HS-27A (cell line): Measurements from ENCODE around the gene AUTS2.
"Not testable (repeated sequence)": the region's sequence is repeated elsewhere in the genome, so short reads cannot be mapped to it uniquely, and the experiment has no call there.

Experiments used
- DNase-seq: peaks from one replicate; pipeline ENCODE4 v3.0.0-alpha.2; 2012; ENCODE audit warnings: low read depth, missing footprints

AUTS2 gene

DNA sequence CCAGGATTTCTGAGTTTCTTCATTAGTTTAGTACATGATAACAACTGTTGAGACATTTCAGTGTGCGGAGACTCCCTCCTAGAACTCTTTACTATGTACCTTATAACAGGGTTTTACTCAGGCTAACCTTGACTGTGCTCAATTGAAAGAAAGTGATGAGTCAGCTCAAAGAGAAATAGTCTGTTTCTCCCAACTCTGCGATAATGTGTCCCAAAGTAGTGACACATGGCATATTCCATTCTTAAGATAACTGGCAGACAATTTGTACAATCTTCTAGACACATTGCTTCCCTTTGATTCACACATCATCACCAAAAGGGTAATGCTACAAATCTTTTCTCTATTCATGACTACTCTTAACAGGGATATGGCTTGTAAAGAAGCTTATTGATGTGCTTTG, 645.2 kb downstream of the AUTS2 start:
- no peak for DNase-seq

DNA sequence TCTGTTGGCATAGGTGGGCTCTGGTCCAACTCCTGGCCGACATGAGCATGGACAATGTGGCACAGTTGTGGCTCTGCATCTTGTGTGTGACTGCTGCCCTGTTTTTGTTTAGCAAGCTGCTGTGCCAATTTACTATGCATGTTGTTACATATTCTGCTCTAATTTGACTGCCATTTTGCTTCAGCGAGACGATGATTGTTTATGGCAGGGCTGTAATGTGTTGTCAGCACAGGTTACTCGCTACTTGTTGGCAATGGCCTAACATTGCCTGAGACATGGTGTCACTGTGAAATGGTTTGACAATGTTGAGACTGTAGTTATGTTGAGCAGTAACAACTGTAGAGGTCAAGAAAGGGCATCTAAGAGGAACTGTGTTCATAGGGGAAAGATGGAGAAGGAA, 659.6 kb downstream of the AUTS2 start:
- no peak for DNase-seq

DNA sequence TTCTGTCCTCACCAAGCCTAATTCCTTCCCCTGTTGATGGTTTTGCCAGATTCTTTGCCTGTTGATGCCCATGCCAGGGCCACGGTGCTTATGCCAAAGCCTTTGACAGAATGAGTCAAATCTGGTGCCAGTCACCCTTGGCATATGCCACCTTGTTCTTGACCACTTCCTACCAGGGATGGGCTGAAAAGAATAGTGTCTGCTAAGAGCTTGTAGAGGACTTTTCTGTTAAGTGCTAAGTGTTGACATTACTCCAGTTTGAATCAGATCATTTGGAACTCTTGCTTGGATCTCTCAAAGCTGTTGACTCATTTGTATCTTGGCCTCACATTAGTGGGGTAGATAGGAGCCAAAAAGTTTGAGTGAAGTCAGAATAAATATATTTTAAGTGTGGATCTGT, 661.2 kb downstream of the AUTS2 start:
- no peak for DNase-seq

DNA sequence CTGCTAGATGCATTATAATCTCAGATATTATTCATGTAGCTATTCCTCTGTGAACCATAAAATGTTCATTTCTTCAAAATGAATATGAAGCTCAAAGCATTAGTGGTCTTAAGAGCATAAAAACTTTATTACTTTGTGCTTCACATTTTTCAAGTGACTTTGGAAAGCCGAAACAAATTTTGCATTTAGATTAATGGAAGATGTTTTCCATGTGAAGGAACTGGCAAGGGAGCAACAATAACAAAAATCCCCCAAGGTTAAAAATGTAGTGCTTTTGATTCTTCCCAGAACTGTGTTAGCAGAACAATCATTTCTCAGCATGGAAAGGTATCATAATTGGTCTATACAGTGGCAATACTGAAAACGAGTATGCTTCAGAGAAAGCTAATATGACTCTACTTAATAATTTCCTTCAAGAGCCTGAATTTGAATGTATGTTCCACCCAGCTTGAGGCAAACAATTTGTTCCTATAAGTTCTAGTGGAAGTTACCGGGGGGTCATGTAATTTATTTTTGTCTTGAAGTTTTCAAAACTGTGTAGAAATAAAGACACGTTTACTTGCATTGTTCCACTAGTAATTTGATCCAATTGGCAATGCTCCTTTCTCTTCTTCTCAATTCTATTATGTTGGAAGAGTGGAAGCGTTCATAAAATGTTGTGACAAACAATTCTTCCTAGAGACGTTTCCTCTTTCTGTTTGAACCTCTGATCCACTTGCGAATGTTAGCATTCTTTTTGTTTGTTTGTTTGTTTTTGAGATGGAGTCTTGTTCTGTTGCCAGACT, 665.4 kb downstream of the AUTS2 start:
- DNase-seq = no peak

DNA sequence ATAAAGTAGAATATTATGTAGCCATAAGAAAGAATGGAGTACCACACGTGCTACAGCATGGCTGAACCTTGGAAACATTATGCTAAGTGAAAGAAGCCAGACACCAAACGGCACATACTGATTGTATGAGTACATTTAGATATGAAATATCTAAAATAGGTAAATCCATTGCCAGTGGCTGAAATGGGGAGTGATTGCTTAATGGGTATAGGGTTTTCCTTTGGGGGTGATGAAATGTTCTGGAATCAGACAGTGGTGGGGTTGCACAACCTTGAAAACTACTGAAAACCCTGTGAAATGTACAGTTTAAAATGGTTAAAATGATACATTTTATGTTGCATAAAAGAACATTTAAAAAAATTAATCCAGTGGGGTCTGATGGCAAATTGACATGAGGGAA, 667.9 kb downstream of the AUTS2 start:
- no peak for DNase-seq

DNA sequence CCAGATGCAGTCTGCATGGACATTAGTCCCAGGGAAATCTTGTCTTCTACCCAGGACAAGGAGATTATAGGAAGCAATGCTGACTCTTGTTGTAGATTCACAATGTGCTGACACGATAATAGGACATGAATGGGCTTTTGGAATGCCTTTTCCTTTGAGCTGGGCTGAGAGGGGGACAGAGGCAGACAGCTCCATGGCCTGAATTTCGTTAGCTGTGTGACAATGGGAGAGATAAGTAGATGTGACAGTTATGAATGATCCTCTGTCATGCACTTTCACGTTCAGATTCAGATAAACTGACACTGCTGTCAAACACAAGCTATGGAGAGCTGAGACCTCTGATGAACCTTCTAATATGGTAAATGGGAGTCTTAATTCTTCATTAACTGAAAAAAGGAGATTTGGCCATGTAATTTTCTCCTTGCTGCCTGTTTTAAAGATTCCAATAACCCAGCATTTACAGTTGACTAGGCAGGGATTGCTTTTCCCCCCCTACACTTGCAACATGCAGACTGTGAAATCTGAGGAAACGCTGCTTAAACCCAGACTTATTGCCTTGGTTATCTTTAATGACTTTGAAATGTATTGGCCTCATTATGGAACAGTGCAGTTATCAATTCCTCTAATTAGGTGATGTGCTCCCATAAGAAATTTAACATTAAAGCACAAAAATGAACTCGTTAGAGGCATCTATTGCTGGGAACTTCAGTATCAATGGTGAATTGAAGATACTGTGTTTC, 669.3 kb downstream of the AUTS2 start:
- no peak for DNase-seq

DNA sequence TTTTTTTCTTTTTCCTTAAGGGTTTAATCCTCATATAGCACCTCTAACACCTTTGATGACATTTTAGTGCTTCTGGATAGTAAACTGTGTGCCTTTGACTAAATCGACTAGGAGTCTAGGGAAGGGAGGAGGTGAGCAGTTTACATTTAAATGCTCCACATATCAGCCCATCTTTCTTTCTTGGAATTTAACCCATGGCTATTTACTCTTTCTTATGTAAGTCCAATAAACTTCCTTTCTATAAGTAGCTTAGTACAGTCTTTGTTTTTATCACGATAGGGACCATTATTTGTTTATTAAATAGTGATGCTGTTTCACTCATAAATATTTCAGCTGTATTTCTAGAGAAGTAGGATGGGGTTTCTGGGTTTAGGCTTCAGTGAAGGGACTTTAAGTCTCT, 669.9 kb downstream of the AUTS2 start:
- DNase-seq = no peak

DNA sequence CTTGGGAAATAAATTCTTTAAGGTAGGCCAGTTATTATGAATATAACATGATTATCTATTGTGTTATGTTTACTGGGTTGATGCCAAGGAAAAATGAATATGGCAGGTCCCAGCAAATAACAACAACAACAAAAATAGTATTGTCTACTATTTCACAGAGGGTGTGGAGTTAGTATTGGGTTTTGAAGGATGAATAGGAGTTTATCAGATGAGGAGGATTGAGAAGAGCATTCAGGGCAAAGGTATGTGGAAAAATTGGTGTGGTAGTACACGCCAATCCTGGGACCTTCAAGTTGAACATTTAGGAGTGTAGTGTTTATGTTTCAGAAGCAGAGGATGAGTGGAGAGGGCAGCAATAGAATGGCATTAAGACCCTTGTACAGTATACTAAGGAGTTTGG, 671.9 kb downstream of the AUTS2 start:
- no peak for DNase-seq

DNA sequence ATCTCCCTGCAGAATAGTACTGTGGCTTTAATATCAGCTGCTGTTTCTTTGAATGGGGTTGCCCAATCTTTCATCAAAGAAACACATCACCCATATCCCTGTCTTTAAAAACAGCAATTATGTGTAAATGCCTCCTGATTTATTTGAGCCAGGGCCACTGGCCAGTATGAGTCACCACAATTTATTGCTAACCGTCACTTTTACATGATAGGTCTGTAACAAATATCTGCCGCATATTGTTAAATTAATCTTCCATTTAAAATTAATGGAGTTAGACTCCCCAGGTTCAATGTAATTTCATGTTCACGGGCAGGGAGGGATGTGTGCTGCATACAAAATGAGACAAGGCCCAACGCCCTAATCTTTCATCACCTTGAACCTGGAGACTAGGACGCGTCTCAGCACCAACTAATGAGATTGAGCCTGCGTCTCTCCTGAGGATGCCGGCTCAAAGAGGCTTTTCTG, 673.4 kb downstream of the AUTS2 start:
- DNase-seq = no peak

DNA sequence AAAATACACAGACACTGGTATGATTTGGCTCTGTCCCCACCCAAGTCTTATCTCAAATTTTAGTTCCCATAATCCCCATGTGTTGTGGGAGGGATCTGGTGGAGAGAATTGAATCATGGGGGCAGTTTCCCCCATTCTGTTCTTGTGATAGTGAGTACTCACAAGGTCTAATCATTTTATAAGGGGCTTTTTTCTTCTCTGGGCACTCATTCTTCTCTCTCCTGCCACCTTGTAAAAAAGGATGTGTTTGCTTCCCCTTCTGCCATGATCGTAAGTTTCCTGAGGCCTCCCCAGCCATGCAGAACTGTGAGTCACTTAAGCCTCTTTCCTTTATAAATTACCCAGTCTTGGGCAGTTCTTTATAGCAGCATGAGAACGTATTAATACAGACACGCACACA, 677.3 kb downstream of the AUTS2 start:
- not testable (repeated sequence) for DNase-seq

DNA sequence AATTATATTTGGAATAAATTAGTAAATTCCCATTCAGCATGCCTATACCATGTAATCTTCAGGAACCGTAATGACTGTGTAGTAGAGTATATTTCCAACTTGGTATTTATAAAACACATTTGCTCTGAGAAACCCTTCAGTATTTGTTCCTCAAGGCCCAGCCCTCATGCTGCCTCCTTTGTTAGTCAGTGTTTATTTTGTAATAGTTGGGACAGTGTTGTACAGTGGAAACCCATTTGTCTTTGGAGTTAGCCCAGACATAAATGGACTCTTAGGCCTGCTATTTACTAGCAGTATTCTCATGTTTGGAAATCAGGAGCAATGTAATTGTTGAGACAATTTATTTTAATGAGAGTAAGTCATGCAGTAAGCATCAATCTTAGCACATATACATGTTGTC, 686.9 kb downstream of the AUTS2 start:
- no peak for DNase-seq

DNA sequence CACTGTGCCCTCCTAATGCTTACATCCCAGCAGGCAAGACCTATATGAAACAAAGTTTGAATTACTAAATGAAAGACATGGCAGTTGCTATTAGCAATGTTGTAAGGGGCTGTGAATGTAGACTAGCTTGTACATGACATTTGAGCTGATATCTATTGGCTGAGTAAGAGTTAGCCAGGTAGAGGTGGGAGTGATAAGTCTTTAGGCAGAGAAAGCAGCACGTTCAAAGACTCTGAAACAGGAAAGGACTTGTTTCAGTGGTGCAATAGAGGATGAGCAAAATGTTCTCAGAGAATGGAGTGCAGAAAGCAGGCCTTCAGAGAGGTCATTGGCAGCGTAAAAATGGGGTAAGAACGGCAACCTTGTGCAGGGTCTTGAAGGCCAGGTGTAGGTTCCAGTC, 687.6 kb downstream of the AUTS2 start:
- no peak for DNase-seq

DNA sequence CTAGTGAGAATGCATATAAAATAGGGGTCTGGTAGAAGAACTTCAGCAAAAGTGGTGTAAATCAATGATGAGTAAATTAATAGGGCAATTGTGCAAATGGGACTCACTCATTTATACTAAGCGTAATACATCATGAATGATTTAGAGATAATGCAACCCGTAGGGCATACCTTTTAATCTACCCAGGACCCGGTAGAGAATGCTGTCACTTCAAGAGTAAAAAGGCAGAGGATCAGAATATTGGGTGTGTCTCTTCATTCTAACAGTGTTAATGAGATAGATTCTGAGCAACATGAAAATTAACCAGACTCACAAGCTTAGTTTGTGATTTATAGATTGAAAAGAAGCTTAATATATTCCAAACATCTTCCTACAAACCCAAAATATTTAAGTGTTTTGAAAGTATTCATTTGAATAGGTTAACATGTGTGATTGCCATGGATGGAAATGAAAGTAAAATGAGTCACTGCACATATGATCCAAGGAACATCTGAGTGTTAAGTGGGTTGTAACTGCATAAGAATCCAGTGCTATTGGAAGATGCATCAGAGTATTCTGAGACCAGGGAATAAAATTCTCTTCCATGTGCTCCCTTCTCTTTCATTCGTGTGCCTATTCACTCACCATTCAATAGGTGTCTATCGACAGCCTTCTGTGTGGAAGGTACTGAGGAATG, 690.6 kb downstream of the AUTS2 start:
- no peak for DNase-seq

DNA sequence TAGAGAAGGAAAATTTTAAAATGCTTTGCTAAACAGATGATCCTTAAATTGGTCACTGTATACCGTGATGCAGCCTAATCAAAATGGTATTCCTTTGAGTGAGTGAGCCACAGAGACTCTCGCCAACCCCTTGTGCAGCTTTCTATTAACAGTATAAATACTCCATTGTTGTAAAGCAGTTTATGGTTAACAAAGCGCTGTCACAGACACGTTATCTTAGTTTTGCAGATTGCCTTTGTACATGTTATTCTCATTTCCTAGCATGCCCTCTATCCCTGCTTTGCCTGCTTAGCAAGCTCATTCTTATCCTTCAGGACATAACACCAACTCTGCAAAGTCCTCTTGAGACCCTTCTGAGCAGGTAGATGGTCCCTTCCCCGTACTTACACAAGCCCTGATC, 694.4 kb downstream of the AUTS2 start:
- DNase-seq = no peak

DNA sequence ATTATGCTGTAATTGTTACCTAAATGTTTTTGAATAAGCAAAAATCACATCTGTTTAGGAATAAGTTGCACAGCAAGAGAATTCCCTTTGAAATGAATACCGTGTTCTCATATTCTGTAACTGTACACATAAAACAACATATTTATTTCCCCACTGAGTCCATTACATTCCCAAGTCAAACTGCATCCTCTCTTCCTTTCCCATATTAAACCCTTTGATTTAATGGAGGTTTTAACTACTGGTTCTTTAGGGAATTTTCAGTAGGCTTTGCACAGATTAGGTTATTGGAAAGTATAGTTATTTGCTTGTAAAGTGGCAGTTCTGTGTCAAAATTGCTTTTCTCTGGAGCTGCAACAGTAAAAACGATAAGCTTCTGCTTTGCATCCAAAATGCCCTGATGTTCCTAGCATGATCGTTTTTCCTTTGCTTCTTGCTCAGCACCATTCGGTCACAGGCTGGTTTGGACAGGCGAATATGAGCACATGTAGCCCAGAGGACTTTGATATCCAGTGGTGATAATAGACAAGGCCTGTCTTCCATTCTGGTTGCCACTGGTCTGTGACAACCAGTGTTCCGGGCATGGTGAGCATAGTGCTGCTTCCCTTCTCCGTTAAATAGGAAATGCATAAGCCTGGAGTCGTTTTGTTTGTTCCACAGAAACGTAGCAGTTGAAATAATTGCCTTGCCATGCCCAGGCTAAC, 696.1 kb downstream of the AUTS2 start:
- no peak for DNase-seq

DNA sequence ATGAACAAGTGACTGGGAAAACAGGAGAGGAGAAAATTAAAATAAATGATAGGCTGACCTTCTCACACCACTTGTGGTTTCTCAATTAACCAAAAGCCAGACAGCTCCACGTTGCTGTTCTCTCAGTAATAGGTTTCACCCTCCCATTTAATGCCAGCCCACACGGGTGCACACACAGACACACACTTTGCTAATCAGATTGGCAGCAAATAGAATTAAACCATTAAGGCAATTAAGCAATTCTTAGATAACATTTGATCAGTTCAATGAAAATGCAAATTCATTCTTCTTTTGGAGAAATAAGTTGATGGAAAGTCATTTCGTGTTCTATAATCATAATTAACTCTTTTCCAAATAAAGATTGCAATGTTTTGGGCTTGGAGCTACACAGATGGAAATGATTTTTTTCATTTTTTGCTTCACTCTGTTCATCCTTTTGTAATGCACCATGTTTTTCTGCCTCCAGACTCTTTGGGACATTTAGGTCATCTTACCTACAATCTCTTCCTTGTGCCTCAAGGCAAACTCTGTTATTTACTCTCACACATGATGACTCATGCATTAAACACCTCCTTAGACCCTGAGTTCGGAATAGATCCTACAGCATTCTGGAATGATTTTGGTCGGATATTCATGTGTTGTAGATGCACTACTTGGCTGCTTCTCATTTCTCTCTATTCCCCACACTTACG, 700.7 kb downstream of the AUTS2 start:
- no peak for DNase-seq

DNA sequence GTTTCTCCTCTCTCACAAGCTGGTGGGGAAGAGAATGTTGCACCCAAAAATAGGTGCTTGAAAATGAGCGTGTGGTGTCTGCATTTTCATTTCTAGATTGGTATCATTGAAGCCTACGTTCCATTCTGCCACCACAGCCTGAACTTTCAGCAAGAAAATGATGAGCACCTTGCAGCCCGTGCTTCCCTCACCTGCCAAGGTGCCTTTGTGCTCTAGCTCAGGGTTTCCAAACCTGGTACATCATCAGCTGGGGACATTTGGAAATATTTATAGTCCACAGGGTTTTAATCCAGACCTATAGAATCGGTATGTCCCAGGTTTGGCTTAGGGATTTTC, 701.2 kb downstream of the AUTS2 start:
- DNase-seq = no peak

DNA sequence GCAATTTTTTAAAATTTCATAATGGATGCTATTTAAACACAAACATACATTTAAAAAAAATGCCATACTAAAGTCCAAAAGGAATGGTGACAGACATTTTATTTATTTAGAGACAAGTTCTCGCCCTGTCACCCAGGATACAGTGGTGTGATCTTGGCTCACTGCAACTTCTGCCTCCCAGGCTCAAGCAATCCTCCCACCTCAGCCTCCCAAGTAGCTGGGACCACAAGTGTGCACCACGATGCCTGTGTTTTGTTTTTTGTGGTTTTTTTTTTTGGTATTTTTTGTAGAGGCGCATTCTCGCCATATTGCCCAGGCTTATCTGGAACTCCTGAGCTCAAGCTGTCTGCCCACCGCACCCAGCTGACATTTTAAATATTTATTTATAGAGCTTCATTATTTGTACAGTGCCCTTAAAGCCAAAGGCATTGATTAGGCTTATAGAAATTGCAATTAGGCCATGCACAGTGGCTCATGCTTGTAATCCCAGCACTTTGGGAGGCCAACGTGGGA, 703.5 kb downstream of the AUTS2 start:
- DNase-seq = no peak

DNA sequence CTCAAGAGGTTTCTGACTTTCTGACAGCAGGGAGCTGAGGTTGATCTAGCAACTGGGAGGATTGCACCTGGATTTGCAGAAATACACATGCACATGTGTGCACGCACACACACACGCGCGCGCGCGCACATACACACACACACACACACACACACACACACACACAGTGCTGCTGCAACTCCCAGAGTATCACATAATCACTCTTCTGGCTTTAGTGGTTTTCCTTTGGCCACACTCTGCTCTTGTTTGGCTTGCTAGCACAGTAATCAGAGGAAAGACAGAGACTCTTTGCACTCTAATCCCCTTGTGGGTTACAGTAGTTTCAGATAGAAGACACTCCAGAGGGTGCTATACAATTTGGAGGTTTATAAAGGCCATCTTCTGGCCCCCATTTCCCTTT, 705.0 kb downstream of the AUTS2 start:
- DNase-seq = no peak

DNA sequence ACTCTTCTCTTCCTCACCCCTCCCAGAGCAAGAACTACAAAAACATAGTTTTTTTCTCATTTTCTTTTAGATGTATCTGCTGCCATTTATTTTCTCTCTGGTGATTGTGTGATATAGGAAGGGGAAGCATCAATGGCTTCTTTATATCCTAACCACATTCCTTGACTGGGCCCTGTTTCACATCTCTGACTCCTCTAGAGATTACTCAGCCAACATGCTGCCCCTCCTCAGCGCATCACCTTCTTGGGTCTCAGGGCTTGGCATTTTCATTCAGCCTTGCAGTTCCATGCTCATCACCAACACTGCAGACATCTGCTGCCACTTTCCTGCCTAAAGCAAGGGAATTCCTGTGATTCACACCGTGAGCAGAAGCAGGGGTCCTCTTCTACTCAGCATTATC, 705.5 kb downstream of the AUTS2 start:
- DNase-seq = no peak

DNA sequence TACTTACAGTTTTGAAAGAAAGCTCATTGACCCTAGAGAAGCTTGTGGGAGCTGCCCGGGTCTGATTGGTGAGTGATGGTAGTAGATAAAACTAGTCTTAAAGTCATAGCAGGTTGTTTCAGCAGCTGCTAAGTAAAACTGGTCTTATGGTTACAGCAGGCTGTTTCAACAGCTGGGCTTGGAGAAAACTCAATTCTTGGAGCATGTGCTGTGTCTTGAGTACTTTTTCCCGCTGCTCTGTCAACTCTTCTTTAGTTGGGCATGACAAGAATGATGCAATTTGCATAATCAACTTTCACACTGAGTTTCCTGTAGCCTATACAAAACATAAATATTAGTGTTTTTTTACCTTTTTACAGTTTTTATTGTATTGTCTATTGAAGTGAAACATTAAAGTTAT, 707.9 kb downstream of the AUTS2 start:
- DNase-seq = no peak
